Karpas-422 (cell line): Measurements from ENCODE around the gene EPHA4. TPM values are rescaled to one million over a fixed set of nuclear protein-coding genes. Genes with fewer than 3 reads are reported as not detected.
"Not testable (repeated sequence)": the region's sequence is repeated elsewhere in the genome, so short reads cannot be mapped to it uniquely, and the experiment has no call there.

Experiments
- DNase-seq: peaks from one replicate; pipeline ENCODE4 v3.0.0-alpha.2; 2015
- H2AFZ ChIP-seq: fragments of 200-600 bp; sonication (generic); 2 replicates; pipeline ENCODE4 v1.6.1; 2014; ENCODE audit warnings: antibody characterized with exemption, low read length, mixed read lengths
- H3K27ac ChIP-seq: fragments of 200-600 bp; sonication (generic); 2 replicates; pipeline ENCODE4 v1.5.1; 2014; ENCODE audit warnings: mild to moderate bottlenecking, low read length, moderate library complexity
- H3K27me3 ChIP-seq: fragments of 200-600 bp; sonication (generic); 2 replicates; pipeline ENCODE4 v1.6.1; 2014; ENCODE audit warnings: low read length, mixed read lengths
- H3K36me3 ChIP-seq: fragments of 200-600 bp; sonication (generic); 2 replicates; pipeline ENCODE4 v1.6.1; 2014; ENCODE audit warnings: low read length, mixed read lengths; ENCODE audit not compliant: insufficient read depth
- H3K4me1 ChIP-seq: fragments of 200-600 bp; sonication (generic); 2 replicates; pipeline ENCODE4 v1.6.1; 2014; ENCODE audit warnings: mild to moderate bottlenecking, low read length, mixed read lengths
- H3K4me2 ChIP-seq: fragments of 200-600 bp; sonication (generic); 2 replicates; pipeline ENCODE4 v1.6.1; 2014; ENCODE audit warnings: low read length, low read depth, mild to moderate bottlenecking; ENCODE audit not compliant: poor library complexity, severe bottlenecking
- H3K4me3 ChIP-seq: fragments of 200-600 bp; sonication (generic); 2 replicates; pipeline ENCODE4 v1.5.1; 2014; ENCODE audit warnings: mild to moderate bottlenecking, antibody characterized with exemption, low read length, mixed read lengths
- H3K79me2 ChIP-seq: fragments of 200-600 bp; sonication (generic); 2 replicates; pipeline ENCODE4 v1.6.1; 2014; ENCODE audit warnings: mild to moderate bottlenecking, low read length, mixed read lengths
- H3K9ac ChIP-seq: fragments of 200-600 bp; sonication (generic); 2 replicates; pipeline ENCODE4 v1.6.0; 2014; ENCODE audit warnings: low read length
- H3K9me2 ChIP-seq: fragments of 200-600 bp; sonication (generic), shearing (Covaris generic); replicated peaks from 2 replicates; pipeline ENCODE4 v1.6.0; 2014; ENCODE audit warnings: mild to moderate bottlenecking, low read length, moderate library complexity; ENCODE audit not compliant: insufficient read depth
- H3K9me3 ChIP-seq: fragments of 300-700, 200-600 bp; sonication (generic); 2 replicates; pipeline ENCODE4 v1.6.1; 2014; ENCODE audit warnings: low read length, mixed read lengths
- H4K20me1 ChIP-seq: fragments of 200-600 bp; sonication (generic); 2 replicates; pipeline ENCODE4 v1.6.1; 2014; ENCODE audit warnings: mild to moderate bottlenecking, antibody characterized with exemption, low read length, low read depth; ENCODE audit not compliant: insufficient read depth
- total RNA-seq: library from RNA; depleted of rRNA; stranded (reverse); fragments of >200 nt; shearing (Covaris generic); gene quantifications from 2 replicates; pipeline ENCODE4 v1.2.3, GENCODE V29; 2014; ENCODE audit warnings: low replicate concordance

Gene EPHA4
- total RNA-seq, 1 experiment from 2014 or later = not detected

GRCh38 chr2:221517696-221518151 is 54.4 kb downstream of the EPHA4 start:
- no peaks in the 10 kb centered on the region for H3K79me2 ChIP-seq
- no peaks in the 10 kb centered on the region for H3K9me2 ChIP-seq
- H4K20me1 ChIP-seq = no peaks in the 10 kb centered on the region
- H3K27me3 ChIP-seq = no peaks in the 10 kb centered on the region
- H3K4me2 ChIP-seq = no peak overlapping the region
- no peak overlapping the region for H3K27ac ChIP-seq
- no peak for DNase-seq
- no peak overlapping the region for H3K4me3 ChIP-seq
- H3K9ac ChIP-seq = no peak overlapping the region
- H3K4me1 ChIP-seq = no peaks in the 10 kb centered on the region
- H3K36me3 ChIP-seq = no peaks in the 10 kb centered on the region
- no peak overlapping the region for H2AFZ ChIP-seq
- H3K9me3 ChIP-seq = no peaks in the 10 kb centered on the region

GRCh38 chr2:221517146-221517695 is 54.9 kb downstream of the EPHA4 start:
- Histone ChIP-seq H4K20me1 (no peaks in the 10 kb centered on the region), H3K27ac (no peak overlapping the region), H3K4me1 (no peaks in the 10 kb centered on the region), H3K4me3 (no peak overlapping the region), H3K9me3 (no peaks in the 10 kb centered on the region), H3K27me3 (no peaks in the 10 kb centered on the region; the same call in 1 of the 2 replicates), H3K9me2 (no peaks in the 10 kb centered on the region), H3K79me2 (no peaks in the 10 kb centered on the region), H3K36me3 (no peaks in the 10 kb centered on the region), H3K9ac (no peak overlapping the region), H2AFZ (no peak overlapping the region), H3K4me2 (no peak overlapping the region)
- no peak for DNase-seq

GRCh38 chr2:221515864-221516263 is 56.2 kb downstream of the EPHA4 start:
- Histone ChIP-seq H3K4me1 (no peaks in the 10 kb centered on the region), H3K79me2 (no peaks in the 10 kb centered on the region), H3K27me3 (no peaks in the 10 kb centered on the region; the same call in 1 of the 2 replicates), H3K9me3 (no peaks in the 10 kb centered on the region; the same call in 1 of the 2 replicates), H2AFZ (no peak overlapping the region), H3K4me2 (no peak overlapping the region), H4K20me1 (no peaks in the 10 kb centered on the region), H3K36me3 (no peaks in the 10 kb centered on the region), H3K9ac (no peak overlapping the region), H3K27ac (no peak overlapping the region), H3K9me2 (no peaks in the 10 kb centered on the region), H3K4me3 (no peak overlapping the region)
- DNase-seq = no peak

GRCh38 chr2:221514305-221515040 is 57.6 kb downstream of the EPHA4 start:
- H3K9me2 ChIP-seq = no peaks in the 10 kb centered on the region
- H3K4me2 ChIP-seq = no peak overlapping the region
- no peaks in the 10 kb centered on the region for H3K36me3 ChIP-seq
- H3K4me3 ChIP-seq = no peak overlapping the region
- no peaks in the 10 kb centered on the region for H3K79me2 ChIP-seq
- no peak for DNase-seq
- H3K4me1 ChIP-seq = no peaks in the 10 kb centered on the region
- no peaks in the 10 kb centered on the region for H4K20me1 ChIP-seq
- no peaks in the 10 kb centered on the region; the same call in 1 of the 2 replicates for H3K27me3 ChIP-seq
- no peak overlapping the region for H3K9ac ChIP-seq
- H2AFZ ChIP-seq = no peak overlapping the region
- no peaks in the 10 kb centered on the region; the same call in 1 of the 2 replicates for H3K9me3 ChIP-seq
- no peak overlapping the region for H3K27ac ChIP-seq

- no peak overlapping the region for H3K4me3 ChIP-seq
- no peaks in the 10 kb centered on the region for H4K20me1 ChIP-seq
- DNase-seq = no peak
- no peak overlapping the region for H2AFZ ChIP-seq
- no peak overlapping the region for H3K4me2 ChIP-seq
- H3K9me2 ChIP-seq = no peaks in the 10 kb centered on the region
- no peaks in the 10 kb centered on the region for H3K36me3 ChIP-seq
- no peaks in the 10 kb centered on the region; the same call in 1 of the 2 replicates for H3K9me3 ChIP-seq
- no peak overlapping the region for H3K9ac ChIP-seq
- no peak overlapping the region for H3K27ac ChIP-seq
- H3K27me3 ChIP-seq = no peaks in the 10 kb centered on the region; the same call in 1 of the 2 replicates
- no peaks in the 10 kb centered on the region for H3K79me2 ChIP-seq
- H3K4me1 ChIP-seq = no peaks in the 10 kb centered on the region
Observed at GRCh38 chr2:221513232-221513631, 58.9 kb downstream of the EPHA4 start.

GRCh38 chr2:221511325-221511724 is 60.8 kb downstream of the EPHA4 start:
- not testable (repeated sequence) for H3K4me1 ChIP-seq

GRCh38 chr2:221506469-221506868 is 65.6 kb downstream of the EPHA4 start:
- Histone ChIP-seq H3K9me3 (no peaks in the 10 kb centered on the region; the same call in 1 of the 2 replicates), H3K27me3 (no peaks in the 10 kb centered on the region), H4K20me1 (no peaks in the 10 kb centered on the region), H3K9me2 (no peaks in the 10 kb centered on the region; the same call in 1 of the 2 replicates), H3K4me3 (no peak overlapping the region), H3K27ac (no peak overlapping the region), H3K4me2 (no peak overlapping the region), H2AFZ (no peak overlapping the region), H3K36me3 (no peaks in the 10 kb centered on the region), H3K9ac (no peak overlapping the region), H3K4me1 (no peaks in the 10 kb centered on the region), H3K79me2 (no peaks in the 10 kb centered on the region)
- no peak for DNase-seq

More at GRCh38 chr2:221511325-221511724, 60.8 kb downstream of the EPHA4 start:
- H3K9ac ChIP-seq, H3K4me3 ChIP-seq, H3K9me2 ChIP-seq, H4K20me1 ChIP-seq, H3K36me3 ChIP-seq, H3K4me2 ChIP-seq, H3K27me3 ChIP-seq, H3K27ac ChIP-seq, H3K9me3 ChIP-seq, H3K79me2 ChIP-seq: not testable (repeated sequence)
- DNase-seq = peak; percentile 43
- H2AFZ ChIP-seq = 0 out of 2 replicates have a peak overlapping the region, but pooled peaks have one; percentile 0

GRCh38 chr2:221505605-221506004 is 66.5 kb downstream of the EPHA4 start:
- no peaks in the 10 kb centered on the region for H3K79me2 ChIP-seq
- H3K36me3 ChIP-seq = no peaks in the 10 kb centered on the region
- no peak for DNase-seq
- H3K9ac ChIP-seq = no peak overlapping the region
- H3K9me2 ChIP-seq = no peaks in the 10 kb centered on the region; the same call in 1 of the 2 replicates
- H3K9me3 ChIP-seq = no peaks in the 10 kb centered on the region
- H3K4me2 ChIP-seq = no peak overlapping the region
- H4K20me1 ChIP-seq = no peaks in the 10 kb centered on the region
- no peak overlapping the region for H3K4me3 ChIP-seq
- H3K27me3 ChIP-seq = no peaks in the 10 kb centered on the region
- H2AFZ ChIP-seq = no peak overlapping the region
- H3K27ac ChIP-seq = no peak overlapping the region
- no peaks in the 10 kb centered on the region for H3K4me1 ChIP-seq
